ENCODE results near the gene MTA3. TPM values are rescaled to one million over a fixed set of nuclear protein-coding genes. Genes with fewer than 3 reads are reported as not detected.
"Not testable (repeated sequence)": the region's sequence is repeated elsewhere in the genome, so short reads cannot be mapped to it uniquely, and the experiment has no call there.

Gene MTA3
- total RNA-seq, 1 donor from 2014 or later, result 107 TPM

- Mint-ChIP-seq H3K27ac (no peak overlapping the region), H3K4me3 (no peak overlapping the region), H3K9me3 (no peaks in the 10 kb centered on the region), H3K36me3 (peaks cover 32% of the 10 kb centered on the region), H3K4me1 (no peaks in the 10 kb centered on the region), H3K27me3 (ENCODE audit: low read depth) (no peaks in the 10 kb centered on the region)
- DNase-seq (ENCODE audit: low spot score in 2 of 2, unreplicated experiment in 2 of 2), result no peak
- TF ChIP-seq, protein P1, sequence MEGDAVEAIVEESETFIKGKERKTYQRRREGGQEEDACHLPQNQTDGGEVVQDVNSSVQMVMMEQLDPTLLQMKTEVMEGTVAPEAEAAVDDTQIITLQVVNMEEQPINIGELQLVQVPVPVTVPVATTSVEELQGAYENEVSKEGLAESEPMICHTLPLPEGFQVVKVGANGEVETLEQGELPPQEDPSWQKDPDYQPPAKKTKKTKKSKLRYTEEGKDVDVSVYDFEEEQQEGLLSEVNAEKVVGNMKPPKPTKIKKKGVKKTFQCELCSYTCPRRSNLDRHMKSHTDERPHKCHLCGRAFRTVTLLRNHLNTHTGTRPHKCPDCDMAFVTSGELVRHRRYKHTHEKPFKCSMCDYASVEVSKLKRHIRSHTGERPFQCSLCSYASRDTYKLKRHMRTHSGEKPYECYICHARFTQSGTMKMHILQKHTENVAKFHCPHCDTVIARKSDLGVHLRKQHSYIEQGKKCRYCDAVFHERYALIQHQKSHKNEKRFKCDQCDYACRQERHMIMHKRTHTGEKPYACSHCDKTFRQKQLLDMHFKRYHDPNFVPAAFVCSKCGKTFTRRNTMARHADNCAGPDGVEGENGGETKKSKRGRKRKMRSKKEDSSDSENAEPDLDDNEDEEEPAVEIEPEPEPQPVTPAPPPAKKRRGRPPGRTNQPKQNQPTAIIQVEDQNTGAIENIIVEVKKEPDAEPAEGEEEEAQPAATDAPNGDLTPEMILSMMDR (IDR thresholded peaks at IDR 0.05; ENCODE audit: unreplicated experiment), result no peak
Observed at GRCh38 chr2:42614838-42615237, 46.4 kb downstream of the MTA3 start.

DNA sequence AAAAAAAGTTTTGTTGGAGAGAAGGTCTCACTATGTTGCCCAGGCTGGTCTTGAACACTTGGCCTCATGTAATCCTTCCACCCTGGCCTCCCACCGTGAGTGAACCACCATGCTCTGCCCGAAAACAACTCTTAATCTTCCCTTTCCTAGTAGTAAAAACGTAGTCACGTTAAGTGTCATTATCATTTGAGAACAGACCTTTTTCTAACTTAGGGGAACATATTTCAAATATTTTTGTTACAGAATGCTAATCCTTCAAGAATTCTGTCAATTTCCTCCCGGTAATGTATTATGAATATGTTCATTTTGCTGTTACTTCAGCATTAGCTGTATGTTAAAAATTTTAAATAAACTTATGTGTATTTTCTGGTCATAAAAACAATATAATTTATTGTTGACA, 49.7 kb downstream of the MTA3 start:
- H3K27me3 Mint-ChIP-seq (ENCODE audit: low read depth), result no peaks in the 10 kb centered on the region
- H3K4me3 Mint-ChIP-seq, result no peak overlapping the region
- no peaks in the 10 kb centered on the region for H3K4me1 Mint-ChIP-seq
- peaks cover 4% of the 10 kb centered on the region for H3K9me3 Mint-ChIP-seq
- TF ChIP-seq, protein P1 (IDR thresholded peaks at IDR 0.05; ENCODE audit: unreplicated experiment), result no peak
- peak overlapping the region; percentile 34 for H3K27ac Mint-ChIP-seq
- H3K36me3 Mint-ChIP-seq, result peaks cover 34% of the 10 kb centered on the region
- DNase-seq (ENCODE audit: low spot score in 2 of 2, unreplicated experiment in 2 of 2), result no peak

GRCh38 chr2:42618972-42619371, 50.5 kb downstream of the MTA3 start:
- peaks cover 4% of the 10 kb centered on the region for H3K9me3 Mint-ChIP-seq
- TF ChIP-seq, protein P1 (IDR thresholded peaks at IDR 0.05; ENCODE audit: unreplicated experiment), result no peak
- H3K27ac Mint-ChIP-seq, result peak overlapping the region; percentile 9
- DNase-seq (ENCODE audit: low spot score in 2 of 2, unreplicated experiment in 2 of 2), result no peak
- H3K4me3 Mint-ChIP-seq, result no peak overlapping the region
- H3K27me3 Mint-ChIP-seq (ENCODE audit: low read depth), result no peaks in the 10 kb centered on the region
- peaks cover 40% of the 10 kb centered on the region for H3K36me3 Mint-ChIP-seq
- no peaks in the 10 kb centered on the region for H3K4me1 Mint-ChIP-seq

GRCh38 chr2:42621626-42622025, 53.2 kb downstream of the MTA3 start:
- H3K27ac Mint-ChIP-seq, H3K4me3 Mint-ChIP-seq: not testable (repeated sequence)
- peaks cover 42% of the 10 kb centered on the region for H3K36me3 Mint-ChIP-seq

DNA sequence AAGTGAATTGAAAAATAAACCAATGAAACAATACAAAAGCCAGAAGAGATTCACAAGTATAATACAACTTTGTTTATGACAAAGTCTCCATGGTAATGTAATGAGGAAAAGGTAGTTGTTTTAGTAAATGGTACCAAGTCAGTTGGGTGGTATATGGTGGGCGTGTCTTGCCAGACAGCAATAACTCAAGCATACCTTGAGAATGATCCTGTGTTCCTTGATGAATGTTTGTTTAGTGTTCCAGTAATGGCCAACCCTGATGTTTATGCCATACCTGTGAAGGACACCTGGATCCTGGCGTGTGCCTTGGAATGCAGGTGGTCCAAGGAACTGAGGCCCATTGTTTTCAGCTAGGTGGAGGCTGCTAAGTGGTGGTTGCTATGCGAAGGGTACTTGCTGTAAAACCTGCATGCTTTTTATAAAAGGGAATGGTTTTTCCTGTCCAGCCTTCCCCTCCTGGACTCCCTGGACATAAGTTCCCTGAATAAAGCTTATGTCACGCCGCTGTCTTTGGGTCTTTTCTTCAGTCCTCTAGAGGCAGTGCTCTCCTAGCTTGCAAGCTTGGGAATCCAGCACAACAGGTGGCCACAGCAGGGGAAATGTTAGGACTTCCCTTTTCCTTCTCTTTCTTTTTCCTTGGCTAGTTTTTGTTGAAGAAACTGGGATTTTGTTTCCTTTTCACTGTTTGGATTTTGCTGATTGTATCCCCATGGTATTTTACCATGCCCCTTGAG, 54.7 kb downstream of the MTA3 start:
- Mint-ChIP-seq H3K4me1 (no peaks in the 10 kb centered on the region), H3K36me3 (peaks cover 44% of the 10 kb centered on the region), H3K9me3 (peaks cover 4% of the 10 kb centered on the region), H3K4me3 (no peak overlapping the region), H3K27ac (no peak overlapping the region), H3K27me3 (ENCODE audit: low read depth) (no peaks in the 10 kb centered on the region)
- TF ChIP-seq, protein P1 (IDR thresholded peaks at IDR 0.05; ENCODE audit: unreplicated experiment), result no peak
- DNase-seq (ENCODE audit: low spot score in 2 of 2, unreplicated experiment in 2 of 2), result no peak

More at GRCh38 chr2:42621626-42622025, 53.2 kb downstream of the MTA3 start:
- not testable (repeated sequence) for H3K9me3 Mint-ChIP-seq; DNase-seq (ENCODE audit: low spot score in 2 of 2, unreplicated experiment in 2 of 2); H3K4me1 Mint-ChIP-seq; H3K27me3 Mint-ChIP-seq (ENCODE audit: low read depth)

- DNase-seq (ENCODE audit: low spot score in 2 of 2, unreplicated experiment in 2 of 2), result no peak
- Mint-ChIP-seq H3K36me3 (peaks cover 42% of the 10 kb centered on the region), H3K4me3 (no peak overlapping the region), H3K27ac (no peak overlapping the region), H3K9me3 (peaks cover 4% of the 10 kb centered on the region), H3K4me1 (no peaks in the 10 kb centered on the region), H3K27me3 (ENCODE audit: low read depth) (no peaks in the 10 kb centered on the region)
- TF ChIP-seq, protein P1 (IDR thresholded peaks at IDR 0.05; ENCODE audit: unreplicated experiment), result no peak
Observed at GRCh38 chr2:42624047-42624446, 55.6 kb downstream of the MTA3 start.

- not testable (repeated sequence) for H3K27me3 Mint-ChIP-seq (ENCODE audit: low read depth); H3K4me1 Mint-ChIP-seq; H3K27ac Mint-ChIP-seq; H3K9me3 Mint-ChIP-seq; DNase-seq (ENCODE audit: low spot score in 2 of 2, unreplicated experiment in 2 of 2); H3K4me3 Mint-ChIP-seq
- H3K36me3 Mint-ChIP-seq, result peaks cover 19% of the 10 kb centered on the region
Observed at GRCh38 chr2:42628024-42628423, 59.6 kb downstream of the MTA3 start.

Measured in mesothelial cell of epicardium (in vitro differentiated cells).